ENCODE measurements around the gene JARID2. TPM values are rescaled to one million over a fixed set of nuclear protein-coding genes. Genes with fewer than 3 reads are reported as not detected.
A peak's percentile ranks its signal among the peaks of the same experiment; 100 is the strongest.

JARID2 gene
- total and polyA plus RNA-seq, 4 donors, result 3.8 to 14.8 (median 12.0) TPM

GRCh38 chr6:15244620-15245360 is 1.1 kb upstream of the JARID2 start:
- DNase-seq (peak; percentile 83 to 88 (median 85)), ATAC-seq (ENCODE audit: insufficient read depth, low FRiP score) (peak; percentile 1)
- Histone ChIP-seq H3K9me3 (ENCODE audit: control insufficient read depth in 4 of 4, insufficient read depth in 3 of 4, low read length in 3 of 4) (no peaks in the 10 kb centered on the region), H3K9ac (ENCODE audit: insufficient read depth in 1 of 2, low read length in 2 of 2) (no peak overlapping the region), H3K27me3 (ENCODE audit: control insufficient read depth in 3 of 3, insufficient read depth in 3 of 3, low read length in 2 of 3) (no peaks in the 10 kb centered on the region), H3K4me1 (ENCODE audit: control insufficient read depth in 5 of 5, insufficient read depth in 5 of 5, low read length in 5 of 5) (peaks cover 0 to 12% (median 4%) of the 10 kb centered on the region in 5 donors), H3K27ac (ENCODE audit: low read depth in 1 of 2, low read length in 1 of 2) (peak overlapping the region; percentile 72 to 99), H3K4me3 (peak overlapping the region; percentile 46), H3K36me3 (ENCODE audit: control insufficient read depth in 4 of 4, insufficient read depth in 4 of 4, low read length in 4 of 4) (no peaks in the 10 kb centered on the region)
- no peak for TF ChIP-seq CTCF (IDR thresholded peaks at IDR 0.05; ENCODE audit: control extremely low read depth, extremely low read depth)
- WGBS, 2 donors, result 0 to 1% methylated on average over 64 to 92 of the region's 92 CpGs

- Histone ChIP-seq H3K36me3 (ENCODE audit: control insufficient read depth in 4 of 4, insufficient read depth in 4 of 4, low read length in 4 of 4) (no peaks in the 10 kb centered on the region), H3K9ac (ENCODE audit: insufficient read depth in 1 of 2, low read length in 2 of 2) (peak overlapping the region; percentile 26 to 82), H3K4me3 (peak overlapping the region; percentile 47), H3K27me3 (ENCODE audit: control insufficient read depth in 3 of 3, insufficient read depth in 3 of 3, low read length in 2 of 3) (no peaks in the 10 kb centered on the region), H3K9me3 (ENCODE audit: control insufficient read depth in 4 of 4, insufficient read depth in 3 of 4, low read length in 3 of 4) (no peaks in the 10 kb centered on the region), H3K4me1 (ENCODE audit: control insufficient read depth in 5 of 5, insufficient read depth in 5 of 5, low read length in 5 of 5) (peaks cover 0 to 11% (median 4%) of the 10 kb centered on the region in 5 donors), H3K27ac (ENCODE audit: low read depth in 1 of 2, low read length in 1 of 2) (peak overlapping the region; percentile 99)
- WGBS, 2 donors, result 0 to 1% methylated on average over 10 of the region's 10 CpGs
- ATAC-seq (ENCODE audit: insufficient read depth, low FRiP score), result no peak
- no peak for TF ChIP-seq CTCF (IDR thresholded peaks at IDR 0.05; ENCODE audit: control extremely low read depth, extremely low read depth)
- DNase-seq, result peak in 1 of 3 donors; percentile 32
These were observed 372 bp downstream of the JARID2 start for GRCh38 chr6:15246217-15246665.

- no peaks in the 10 kb centered on the region for H3K27me3 ChIP-seq (ENCODE audit: control insufficient read depth in 3 of 3, insufficient read depth in 3 of 3, low read length in 2 of 3)
- H3K9me3 ChIP-seq (ENCODE audit: control insufficient read depth in 4 of 4, insufficient read depth in 3 of 4, low read length in 3 of 4), result no peaks in the 10 kb centered on the region
- DNase-seq (peak in 2 of 3 donors; percentile 42 to 51), ATAC-seq (ENCODE audit: insufficient read depth, low FRiP score) (no peak)
- TF ChIP-seq CTCF (IDR thresholded peaks at IDR 0.05; ENCODE audit: control extremely low read depth, extremely low read depth), result no peak
- H3K4me3 ChIP-seq, result peak overlapping the region; percentile 47
- H3K27ac ChIP-seq (ENCODE audit: low read depth in 1 of 2, low read length in 1 of 2), result peak overlapping the region in 1 of 2 donors; percentile 99
- peak overlapping the region; percentile 26 to 82 for H3K9ac ChIP-seq (ENCODE audit: insufficient read depth in 1 of 2, low read length in 2 of 2)
- no peaks in the 10 kb centered on the region for H3K36me3 ChIP-seq (ENCODE audit: control insufficient read depth in 4 of 4, insufficient read depth in 4 of 4, low read length in 4 of 4)
- peaks cover 0 to 11% (median 4%) of the 10 kb centered on the region in 5 donors for H3K4me1 ChIP-seq (ENCODE audit: control insufficient read depth in 5 of 5, insufficient read depth in 5 of 5, low read length in 5 of 5)
- 0 to 1% methylated on average over 18 of the region's 18 CpGs for WGBS, 2 donors
These were observed 1.0 kb downstream of the JARID2 start for GRCh38 chr6:15246666-15247499.
